Stimulated activated CD8-positive, alpha-beta memory T cell treated with anti-CD3 and anti-CD28 coated beads, Interleukin-2, amount 100 ng/mL, for 1 hour (primary cell): ENCODE measurements around the gene PARD3.

Experiments used
- DNase-seq, 2 donors: peaks; one replicate each; pipeline ENCODE4 v3.0.0-alpha.2; 2020; ENCODE audit warnings: low read depth in 2 of 2

Gene PARD3

GRCh38 chr10:34164029-34164428, 651.1 kb downstream of the PARD3 start:
- DNase-seq = no peak

GRCh38 chr10:34163075-34163905, 651.8 kb downstream of the PARD3 start:
- DNase-seq = no peak

GRCh38 chr10:34161777-34162370, 653.2 kb downstream of the PARD3 start:
- no peak for DNase-seq

- DNase-seq = no peak
Measured at GRCh38 chr10:34160595-34160994, 654.5 kb downstream of the PARD3 start.

- DNase-seq = no peak
Measured at GRCh38 chr10:34157501-34157900, 657.6 kb downstream of the PARD3 start.

GRCh38 chr10:34156781-34157425, 658.2 kb downstream of the PARD3 start:
- no peak for DNase-seq

GRCh38 chr10:34155812-34156211, 659.3 kb downstream of the PARD3 start:
- DNase-seq = no peak

GRCh38 chr10:34154383-34154900, 660.7 kb downstream of the PARD3 start:
- no peak for DNase-seq

GRCh38 chr10:34153663-34154382, 661.3 kb downstream of the PARD3 start:
- no peak for DNase-seq

- DNase-seq = no peak
Measured at GRCh38 chr10:34152434-34152833, 662.7 kb downstream of the PARD3 start.

- no peak for DNase-seq
Measured at GRCh38 chr10:34151931-34152330, 663.2 kb downstream of the PARD3 start.

- no peak for DNase-seq
Measured at GRCh38 chr10:34151481-34151880, 663.6 kb downstream of the PARD3 start.

- no peak for DNase-seq
Measured at GRCh38 chr10:34150103-34150502, 665.0 kb downstream of the PARD3 start.

- DNase-seq = no peak
Measured at GRCh38 chr10:34148305-34148657, 666.8 kb downstream of the PARD3 start.

GRCh38 chr10:34147641-34148304, 667.3 kb downstream of the PARD3 start:
- DNase-seq = no peak

GRCh38 chr10:34145715-34146114, 669.4 kb downstream of the PARD3 start:
- DNase-seq = no peak

GRCh38 chr10:34143466-34143865, 671.6 kb downstream of the PARD3 start:
- DNase-seq = no peak

GRCh38 chr10:34141032-34141680, 673.9 kb downstream of the PARD3 start:
- no peak for DNase-seq

GRCh38 chr10:34139559-34139958, 675.5 kb downstream of the PARD3 start:
- DNase-seq = no peak

- DNase-seq = no peak
Measured at GRCh38 chr10:34137955-34138354, 677.1 kb downstream of the PARD3 start.

- DNase-seq = no peak
Measured at GRCh38 chr10:34137201-34137600, 677.9 kb downstream of the PARD3 start.
